ENCODE measurements around the gene AKT2. TPM values are rescaled to one million over a fixed set of nuclear protein-coding genes. Genes with fewer than 3 reads are reported as not detected.

AKT2 gene
- total RNA-seq, 1 experiment from 2014 or later, result 150 TPM

DNA sequence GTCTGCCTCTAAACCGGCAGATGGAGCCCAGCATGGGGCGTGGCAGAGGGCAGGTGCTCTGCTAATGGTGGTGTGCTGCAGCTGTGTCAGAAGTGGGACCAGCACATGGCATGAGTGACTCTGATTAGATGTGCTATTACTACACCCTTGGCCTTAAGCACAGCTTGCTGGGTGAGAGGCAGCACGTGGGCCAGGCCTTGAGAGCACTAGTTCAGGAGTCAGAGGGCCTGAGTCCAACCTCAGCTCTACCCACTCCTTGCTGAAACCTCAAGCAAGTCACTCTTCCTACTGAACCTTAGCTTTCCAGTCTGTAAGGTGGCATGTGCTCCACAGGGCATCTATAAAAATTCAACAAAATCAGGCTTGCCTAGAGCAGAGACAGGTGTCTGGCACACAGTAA is 22.7 kb downstream of the AKT2 start:
- H4K20me1 ChIP-seq (ENCODE audit: control insufficient read depth, insufficient read depth, insufficient read length), result peaks cover 2% of the 10 kb centered on the region
- H3K23me2 ChIP-seq (ENCODE audit: insufficient read length, low read depth, low read length, poor library complexity, severe bottlenecking), result no peaks in the 10 kb centered on the region
- peaks cover 10 to 15% of the 10 kb centered on the region in 2 experiments; a peak in 3 of 4 replicates for H3K4me1 Mint-ChIP-seq

More for the DNA sequence above, 22.7 kb downstream of the AKT2 start:
- Histone ChIP-seq H3K4me2 (ENCODE audit: insufficient read depth, insufficient read length, low read length) (no peak overlapping the region), H2BK5ac (ENCODE audit: insufficient read length, low read length) (no peak overlapping the region), H2AK5ac (ENCODE audit: insufficient read length, low read length) (no peak overlapping the region), H3K14ac (ENCODE audit: insufficient read depth, low read length) (no peak overlapping the region), H4K91ac (ENCODE audit: insufficient read length, low read depth, low read length) (no peak overlapping the region), H3K18ac (ENCODE audit: insufficient read length, low read depth, low read length) (no peak overlapping the region), H3K56ac (ENCODE audit: insufficient read length, low read depth, low read length) (no peak overlapping the region), H3K23ac (ENCODE audit: insufficient read length, low read depth, low read length) (no peak overlapping the region), H2BK12ac (ENCODE audit: insufficient read length, low read depth, low read length) (no peak overlapping the region), H3K4ac (ENCODE audit: low read depth, low read length) (no peak overlapping the region), H2AFZ (ENCODE audit: low read length) (no peak overlapping the region), H3K79me1 (ENCODE audit: insufficient read depth, low read depth, low read length, poor library complexity, severe bottlenecking) (no peaks in the 10 kb centered on the region), H2BK20ac (ENCODE audit: low read depth, low read length, poor library complexity, severe bottlenecking) (no peak overlapping the region), H3K27ac (ENCODE audit: insufficient read length, low read depth, low read length) (no peak overlapping the region), H3K4me1 (ENCODE audit: insufficient read depth, low read length) (no peaks in the 10 kb centered on the region), H3T11ph (ENCODE audit: low read length) (no peak overlapping the region), H4K5ac (ENCODE audit: insufficient read length, low read depth, low read length) (no peak overlapping the region), H3K9me3 (ENCODE audit: control insufficient read depth, low read depth, low read length) (no peaks in the 10 kb centered on the region), H4K8ac (replicated peaks; ENCODE audit: insufficient read length, low read depth, low read length) (no peak overlapping the region), H3K79me2 (ENCODE audit: insufficient read depth, low read length) (no peaks in the 10 kb centered on the region), H3K27me3 (ENCODE audit: insufficient read depth, low read length) (no peaks in the 10 kb centered on the region), H3K9ac (ENCODE audit: extremely low read depth, insufficient read length, low read length) (no peak overlapping the region), H2BK15ac (ENCODE audit: low read depth, low read length) (no peak overlapping the region), H2BK120ac (ENCODE audit: low read depth, low read length, poor library complexity, severe bottlenecking) (no peak overlapping the region)
- no peak for DNase-seq
- TF ChIP-seq CTCF (conservative IDR thresholded peaks at IDR 0.05), result no peak
- WGBS (ENCODE audit: extremely low coverage, insufficient read length, low lambda C conversion rate), result no CpG with 5 or more reads among the region's 3 CpGs
- Mint-ChIP-seq H3K27me3 (ENCODE audit: low read depth) (no peaks in the 10 kb centered on the region; the same call in 1 of the 2 replicates), H3K36me3 (ENCODE audit: insufficient read depth in 1 of 3, low read depth in 3 of 3) (peaks cover 17 to 38% (median 34%) of the 10 kb centered on the region in 3 experiments), H3K27ac (no peak overlapping the region), H3K4me3 (no peak overlapping the region), H3K9me3 (no peaks in the 10 kb centered on the region)
